A673 (cell line): Measurements from ENCODE around the gene NSUN6. TPM values are rescaled to one million over a fixed set of nuclear protein-coding genes. Genes with fewer than 3 reads are reported as not detected.

Experiments used
- BruUV-seq: library from RNA; stranded (reverse); fragments of 400-500 nt; replicated peaks from 2 replicates; lab custom pipeline; 2021; lab: Mats Ljungman, UMichigan
- CTCF ChIA-PET: fragments of 300-600 bp; sonication (Branson Sonifier 250); formaldehyde crosslinking; loops from one replicate; lab custom pipeline; 2022; ENCODE audit warnings: antibody characterized with exemption; lab: Charles Lee
- POLR2A ChIA-PET: fragments of 300-600 bp; sonication (Branson Sonifier 250); formaldehyde crosslinking; loops from one replicate; lab custom pipeline; 2022; ENCODE audit warnings: antibody characterized with exemption; ENCODE audit not compliant: low non-redundant PET; lab: Charles Lee
- DNase-seq: peaks from one replicate; pipeline ENCODE4 v3.0.0-alpha.2; 2015; ENCODE audit warnings: low spot score
- H3K27ac ChIP-seq: fragments of 200-600 bp; sonication (generic); 2 replicates; pipeline ENCODE4 v1.5.1; 2016; ENCODE audit warnings: mixed run types, low read depth, mild to moderate bottlenecking, mixed read lengths, antibody characterized with exemption, low read length; ENCODE audit not compliant: poor library complexity, severe bottlenecking
- H3K27me3 ChIP-seq: fragments of 200-600 bp; sonication (generic); replicated peaks from 2 replicates; pipeline ENCODE4 v1.6.1; 2017; ENCODE audit warnings: mixed run types, low read depth, mild to moderate bottlenecking, mixed read lengths, antibody characterized with exemption, low read length; ENCODE audit not compliant: insufficient read depth, poor library complexity
- H3K36me3 ChIP-seq: fragments of 200-600 bp; sonication (generic); 2 replicates; pipeline ENCODE4 v1.6.1; 2016; ENCODE audit warnings: mixed run types, mild to moderate bottlenecking, mixed read lengths, antibody characterized with exemption, low read length; ENCODE audit not compliant: insufficient read depth, poor library complexity, severe bottlenecking
- H3K4me1 ChIP-seq: fragments of 200-600 bp; sonication (generic); 2 replicates; pipeline ENCODE4 v1.6.1; 2017; ENCODE audit warnings: mixed run types, mild to moderate bottlenecking, mixed read lengths, antibody characterized with exemption, low read length; ENCODE audit not compliant: insufficient read depth, poor library complexity, severe bottlenecking
- H3K4me3 ChIP-seq: fragments of 200-600 bp; sonication (generic); 2 replicates; pipeline ENCODE4 v1.5.1; 2016; ENCODE audit warnings: low read depth, mixed run types, mild to moderate bottlenecking, mixed read lengths, low read length; ENCODE audit not compliant: poor library complexity, severe bottlenecking
- H3K9me3 ChIP-seq: fragments of 200-600 bp; sonication (generic); 2 replicates; pipeline ENCODE4 v1.6.1; 2016; ENCODE audit warnings: mixed run types, low read depth, mild to moderate bottlenecking, mixed read lengths, antibody characterized with exemption, low read length; ENCODE audit not compliant: poor library complexity, severe bottlenecking
- EZH2 ChIP-seq: fragments of 200-600 bp; sonication (generic); IDR thresholded peaks from 2 replicates; pipeline ENCODE4 v1.6.1; 2017; ENCODE audit warnings: borderline replicate concordance, low read depth, mild to moderate bottlenecking, mixed read lengths, antibody characterized with exemption, low read length; ENCODE audit not compliant: poor library complexity, severe bottlenecking
- intact Hi-C: fragments of 100-400 bp; cut with micrococcal nuclease; formaldehyde crosslinking; loops from one replicate; pipeline ENCODE4 v1.10.0; 2022; ENCODE audit not compliant: unreplicated experiment
- total RNA-seq: library from RNA; stranded (reverse); gene quantifications from 2 replicates; pipeline ENCODE4 v1.2.3, GENCODE V29; 2021
- TF ChIP-seq, protein P1 (sequence below): fragments of 300-800, 200-600 bp; sonication (generic); conservative IDR thresholded peaks from 2 replicates; pipeline ENCODE4 v1.5.1; 2017; ENCODE audit warnings: low read depth, mild to moderate bottlenecking, antibody characterized with exemption, low read length, moderate library complexity, mixed read lengths

NSUN6 gene
- total RNA-seq, 1 experiment from 2014 or later, result 16.4 TPM

GRCh38 chr10:18659125-18659818, 7.9 kb upstream of the NSUN6 start, which contains the start of gene ARL5B:
Gene ARL5B (plus strand): TSS chr10:18659431. CDS start chr10:18659638, 207 bp downstream.
- intact Hi-C loops, result no loop called here
- DNase-seq, result peak; percentile 98
- Histone ChIP-seq H3K4me1 (peaks cover 20% of the 10 kb centered on the region), H3K27me3 (no peaks in the 10 kb centered on the region), H3K27ac (peak within 1 kb of the TSS; percentile 97), H3K36me3 (peaks cover 5% of the 10 kb centered on the region), H3K9me3 (no peaks in the 10 kb centered on the region), H3K4me3 (peak within 1 kb of the TSS; percentile 98)
- ChIA-PET POLR2A (interaction anchor here (0.5 to 0.6 kb wide), 5 partner anchors 30 to 1581 kb away, joined by 4 to 19 read pairs (median 10); no protein-coding TSS in a partner anchor), CTCF (interaction anchor here (0.6 kb wide), 3 partner anchors 40 to 1064 kb away, joined by 3 to 4 read pairs (median 4); no protein-coding TSS in a partner anchor)
- TF ChIP-seq, protein P1, sequence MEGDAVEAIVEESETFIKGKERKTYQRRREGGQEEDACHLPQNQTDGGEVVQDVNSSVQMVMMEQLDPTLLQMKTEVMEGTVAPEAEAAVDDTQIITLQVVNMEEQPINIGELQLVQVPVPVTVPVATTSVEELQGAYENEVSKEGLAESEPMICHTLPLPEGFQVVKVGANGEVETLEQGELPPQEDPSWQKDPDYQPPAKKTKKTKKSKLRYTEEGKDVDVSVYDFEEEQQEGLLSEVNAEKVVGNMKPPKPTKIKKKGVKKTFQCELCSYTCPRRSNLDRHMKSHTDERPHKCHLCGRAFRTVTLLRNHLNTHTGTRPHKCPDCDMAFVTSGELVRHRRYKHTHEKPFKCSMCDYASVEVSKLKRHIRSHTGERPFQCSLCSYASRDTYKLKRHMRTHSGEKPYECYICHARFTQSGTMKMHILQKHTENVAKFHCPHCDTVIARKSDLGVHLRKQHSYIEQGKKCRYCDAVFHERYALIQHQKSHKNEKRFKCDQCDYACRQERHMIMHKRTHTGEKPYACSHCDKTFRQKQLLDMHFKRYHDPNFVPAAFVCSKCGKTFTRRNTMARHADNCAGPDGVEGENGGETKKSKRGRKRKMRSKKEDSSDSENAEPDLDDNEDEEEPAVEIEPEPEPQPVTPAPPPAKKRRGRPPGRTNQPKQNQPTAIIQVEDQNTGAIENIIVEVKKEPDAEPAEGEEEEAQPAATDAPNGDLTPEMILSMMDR, result no peak
- no peak for TF ChIP-seq EZH2
- BruUV-seq, result no TSS peak

DNA sequence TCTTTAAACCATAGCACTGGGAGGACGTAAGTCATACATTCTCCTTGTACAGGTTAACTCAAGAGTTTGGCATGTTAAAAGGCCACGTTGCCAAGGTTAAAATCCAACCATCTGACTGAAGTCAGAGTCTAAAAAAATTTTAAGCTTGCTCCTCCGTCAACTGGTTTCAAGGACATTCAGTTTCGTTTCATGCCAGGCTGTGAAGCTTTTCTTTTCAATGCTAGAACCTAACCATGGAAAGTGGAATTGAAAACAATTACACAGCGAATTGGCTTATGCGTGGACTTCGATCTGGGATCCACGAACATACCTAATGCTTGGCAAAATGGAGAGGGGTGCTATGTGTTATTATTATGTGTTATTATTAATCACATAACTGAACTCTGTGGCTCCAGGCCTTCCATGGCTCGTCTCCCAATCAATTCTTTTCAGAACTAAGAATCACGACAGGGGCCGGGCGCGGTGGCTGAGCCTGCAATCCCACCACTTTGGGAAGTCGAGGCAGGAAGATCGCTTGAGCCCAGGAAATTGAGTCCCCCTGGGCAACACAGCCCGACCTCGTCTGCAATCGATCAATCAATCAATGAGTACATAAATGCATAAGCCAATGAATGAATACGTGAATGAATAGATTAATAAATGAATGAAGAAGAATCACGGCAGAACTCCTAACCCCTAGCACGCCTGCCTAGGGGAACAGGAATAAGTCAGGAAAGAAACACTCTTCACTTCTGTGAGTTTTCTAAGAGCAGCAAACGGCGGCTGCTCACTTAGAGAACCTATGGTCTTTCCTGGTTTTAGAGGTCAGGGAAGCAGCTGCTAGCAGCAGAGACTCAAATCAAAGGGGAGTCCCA, 7.1 kb upstream of the NSUN6 start:
- H3K4me3 ChIP-seq, result peak overlapping the region; percentile 98
- H3K27me3 ChIP-seq, result no peaks in the 10 kb centered on the region
- H3K9me3 ChIP-seq, result no peaks in the 10 kb centered on the region
- H3K36me3 ChIP-seq, result peaks cover 5% of the 10 kb centered on the region
- no peak for DNase-seq
- BruUV-seq, result TSS peak; percentile 84
- POLR2A ChIA-PET, result interaction anchor here (0.5 to 0.6 kb wide), 5 partner anchors 31 to 1582 kb away, joined by 4 to 19 read pairs (median 10); no protein-coding TSS in a partner anchor
- CTCF ChIA-PET, result interaction anchor here (0.6 kb wide), 3 partner anchors 39 to 1064 kb away, joined by 3 to 4 read pairs (median 4); no protein-coding TSS in a partner anchor
- H3K27ac ChIP-seq, result peak overlapping the region; percentile 97
- intact Hi-C loops, result no loop called here
- peaks cover 20% of the 10 kb centered on the region for H3K4me1 ChIP-seq
- TF ChIP-seq, protein P1, result no peak
- no peak for TF ChIP-seq EZH2

DNA sequence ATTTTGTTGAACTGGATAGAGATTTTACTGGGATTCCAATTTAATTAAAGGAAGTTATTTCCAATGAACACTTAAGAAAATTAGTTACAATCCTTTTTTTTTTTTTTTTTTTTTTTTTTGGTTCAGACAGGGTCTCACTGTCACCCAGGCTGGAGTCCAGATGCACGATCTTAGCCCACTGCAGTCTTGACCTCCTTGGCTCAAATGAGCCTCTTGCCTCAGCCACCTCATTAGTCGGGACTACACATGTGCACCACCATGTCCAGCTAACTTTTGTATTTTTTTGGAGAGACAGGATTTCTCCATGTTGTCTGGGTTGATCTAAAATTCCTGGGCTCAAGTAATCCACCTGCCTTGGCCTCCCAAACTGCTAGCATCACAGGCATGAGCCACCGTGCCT, 5.3 kb upstream of the NSUN6 start:
- H3K4me1 ChIP-seq, result peaks cover 20% of the 10 kb centered on the region
- no peaks in the 10 kb centered on the region for H3K27me3 ChIP-seq
- DNase-seq, result no peak
- no peaks in the 10 kb centered on the region for H3K9me3 ChIP-seq
- intact Hi-C loops, result no loop called here
- no TSS peak for BruUV-seq
- ChIA-PET POLR2A (no interaction called here), CTCF (no interaction called here)
- no peaks in the 10 kb centered on the region for H3K36me3 ChIP-seq
- H3K4me3 ChIP-seq, result no peak overlapping the region
- no peak for TF ChIP-seq EZH2
- TF ChIP-seq, protein P1, result no peak
- H3K27ac ChIP-seq, result no peak overlapping the region
